Upper lobe of right lung (tissue), 1 donor: Measurements from ENCODE around the gene RUNX1. TPM values are rescaled to one million over a fixed set of nuclear protein-coding genes. Genes with fewer than 3 reads are reported as not detected.

Experiments
- ATAC-seq: fragments of 200-7000 bp; cut with Tn5 transposase; one replicate; pipeline ENCODE4 v1.9.1; 2020; ENCODE audit warnings: mild to moderate bottlenecking, moderate library complexity
- DNase-seq: peaks from one replicate; pipeline ENCODE4 v3.0.0-alpha.2; 2020
- H3K27ac ChIP-seq: fragments of 200-600 bp; one replicate; pipeline ENCODE4 v1.8.0; 2022
- H3K27me3 ChIP-seq: fragments of 200-600 bp; one replicate; pipeline ENCODE4 v1.8.0; 2022; ENCODE audit warnings: mild to moderate bottlenecking
- H3K36me3 ChIP-seq: fragments of 200-600 bp; one replicate; pipeline ENCODE4 v1.8.0; 2022
- H3K4me1 ChIP-seq: fragments of 200-600 bp; one replicate; pipeline ENCODE4 v1.8.0; 2022
- H3K4me3 ChIP-seq: fragments of 200-600 bp; one replicate; pipeline ENCODE4 v1.8.0; 2022; ENCODE audit warnings: mild to moderate bottlenecking
- H3K9me3 ChIP-seq: fragments of 200-600 bp; one replicate; pipeline ENCODE4 v1.8.0; 2022
- intact Hi-C: fragments of 100-400 bp; cut with DNase I; formaldehyde crosslinking; loops from one replicate; pipeline ENCODE4 v1.11.0; 2022
- total RNA-seq: library from RNA; stranded (reverse); fragmentation: NEBNext Ultra II Directional; extraction: Animal tissue kit (Norgen Biotek cat#: 25700); gene quantifications from one replicate; pipeline ENCODE4 v1.2.1, GENCODE V29; 2021
- TF ChIP-seq, protein P1 (sequence below): fragments of 200-600 bp; IDR thresholded peaks from one replicate; pipeline ENCODE4 v1.8.0; 2022; ENCODE audit warnings: antibody characterized with exemption
- donor health status: DM: no; HTN: yes; CAD: no; lungs with severe emphysema.

RUNX1 gene
- total RNA-seq, 1 donor from 2014 or later, result 86.9 TPM

DNA sequence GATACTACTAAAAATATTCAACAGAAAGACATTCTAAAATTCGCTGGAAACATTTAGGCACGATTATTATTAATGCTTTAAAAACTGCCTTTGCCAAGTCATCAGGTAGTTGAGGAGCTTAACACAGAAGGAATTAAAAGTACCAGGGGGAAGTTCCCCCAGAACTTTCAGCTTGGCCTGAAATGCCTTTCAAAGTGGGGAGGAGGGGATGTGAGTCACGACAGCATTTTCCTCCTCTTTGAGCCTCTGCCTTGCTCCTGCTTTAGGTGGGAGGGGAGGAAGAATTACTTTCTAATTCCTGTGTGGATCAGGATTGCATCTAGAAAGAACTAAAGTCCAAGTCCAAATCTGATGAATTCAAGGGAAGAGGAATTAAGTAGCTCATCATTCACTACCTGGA lies 196.7 kb downstream of the RUNX1 start:
- Histone ChIP-seq H3K9me3 (no peaks in the 10 kb centered on the region), H3K27ac (no peak overlapping the region), H3K4me1 (no peaks in the 10 kb centered on the region), H3K4me3 (no peak overlapping the region), H3K27me3 (no peaks in the 10 kb centered on the region), H3K36me3 (peaks cover 75% of the 10 kb centered on the region)
- DNase-seq (no peak), ATAC-seq (no peak)
- TF ChIP-seq, protein P1, sequence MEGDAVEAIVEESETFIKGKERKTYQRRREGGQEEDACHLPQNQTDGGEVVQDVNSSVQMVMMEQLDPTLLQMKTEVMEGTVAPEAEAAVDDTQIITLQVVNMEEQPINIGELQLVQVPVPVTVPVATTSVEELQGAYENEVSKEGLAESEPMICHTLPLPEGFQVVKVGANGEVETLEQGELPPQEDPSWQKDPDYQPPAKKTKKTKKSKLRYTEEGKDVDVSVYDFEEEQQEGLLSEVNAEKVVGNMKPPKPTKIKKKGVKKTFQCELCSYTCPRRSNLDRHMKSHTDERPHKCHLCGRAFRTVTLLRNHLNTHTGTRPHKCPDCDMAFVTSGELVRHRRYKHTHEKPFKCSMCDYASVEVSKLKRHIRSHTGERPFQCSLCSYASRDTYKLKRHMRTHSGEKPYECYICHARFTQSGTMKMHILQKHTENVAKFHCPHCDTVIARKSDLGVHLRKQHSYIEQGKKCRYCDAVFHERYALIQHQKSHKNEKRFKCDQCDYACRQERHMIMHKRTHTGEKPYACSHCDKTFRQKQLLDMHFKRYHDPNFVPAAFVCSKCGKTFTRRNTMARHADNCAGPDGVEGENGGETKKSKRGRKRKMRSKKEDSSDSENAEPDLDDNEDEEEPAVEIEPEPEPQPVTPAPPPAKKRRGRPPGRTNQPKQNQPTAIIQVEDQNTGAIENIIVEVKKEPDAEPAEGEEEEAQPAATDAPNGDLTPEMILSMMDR, result no peak
- intact Hi-C loops, result no loop called here

DNA sequence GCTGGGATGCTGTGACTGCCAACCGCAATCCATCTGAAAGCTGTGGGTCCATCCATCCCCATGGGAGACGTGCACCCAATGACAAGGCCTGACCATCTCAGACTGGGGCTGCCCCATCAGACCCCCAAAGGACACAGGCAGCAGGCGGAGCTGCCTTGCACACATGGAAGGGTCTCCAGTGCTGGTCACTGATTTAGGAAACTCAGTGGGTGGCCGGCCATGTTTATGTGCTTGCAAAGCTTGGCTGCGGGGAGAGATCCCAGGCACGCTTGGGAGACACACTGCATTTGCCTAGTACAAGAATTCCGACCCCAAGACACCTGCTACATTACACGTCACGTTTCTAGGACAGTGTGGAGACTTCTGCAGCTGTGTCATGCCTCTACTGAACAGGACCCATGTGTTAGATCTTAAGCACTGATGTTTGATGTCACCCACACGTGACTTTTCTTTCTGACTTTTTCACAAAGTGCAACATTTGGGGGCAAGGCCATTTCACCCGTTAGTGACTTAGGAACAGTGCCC lies 198.9 kb downstream of the RUNX1 start:
- H3K27ac ChIP-seq, result no peak overlapping the region
- intact Hi-C loops, result no loop called here
- peaks cover 59% of the 10 kb centered on the region for H3K36me3 ChIP-seq
- peaks cover 14% of the 10 kb centered on the region for H3K4me1 ChIP-seq
- ATAC-seq (no peak), DNase-seq (no peak)
- no peaks in the 10 kb centered on the region for H3K27me3 ChIP-seq
- TF ChIP-seq, protein P1, result no peak
- H3K9me3 ChIP-seq, result no peaks in the 10 kb centered on the region
- no peak overlapping the region for H3K4me3 ChIP-seq

DNA sequence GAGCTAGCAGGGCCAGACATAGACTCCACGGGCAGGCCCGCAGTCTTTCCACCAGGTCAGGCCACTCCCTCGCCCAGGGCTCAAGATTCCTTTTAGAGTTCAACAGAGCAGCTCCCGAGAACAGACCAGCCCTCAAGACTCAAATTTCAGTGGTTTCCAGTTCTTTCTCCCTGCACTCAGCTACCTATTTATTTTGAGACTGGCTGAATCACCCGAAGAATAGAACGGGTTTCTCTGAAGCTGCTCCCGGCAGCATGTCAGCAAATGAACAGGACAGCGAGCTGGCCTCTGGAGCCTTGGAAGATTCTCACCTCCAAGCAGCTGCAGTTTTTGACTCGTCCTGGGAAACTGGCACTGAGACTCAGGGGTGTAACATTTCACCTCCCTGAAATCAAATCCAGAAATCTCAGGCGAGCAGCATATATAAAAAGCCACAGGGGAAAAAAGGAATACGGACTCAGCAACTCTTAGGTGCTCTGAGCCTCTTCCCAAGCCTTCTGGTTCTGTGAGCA lies 202.4 kb downstream of the RUNX1 start:
- peaks cover 34% of the 10 kb centered on the region for H3K4me1 ChIP-seq
- ATAC-seq, result peak; percentile 62
- no peaks in the 10 kb centered on the region for H3K27me3 ChIP-seq
- H3K4me3 ChIP-seq, result no peak overlapping the region
- no peaks in the 10 kb centered on the region for H3K9me3 ChIP-seq
- intact Hi-C loops, result no loop called here
- DNase-seq, result peak; percentile 70
- TF ChIP-seq, protein P1, result no peak
- peak overlapping the region; percentile 61 for H3K27ac ChIP-seq
- H3K36me3 ChIP-seq, result peaks cover 30% of the 10 kb centered on the region

- H3K4me1 ChIP-seq, result peaks cover 35% of the 10 kb centered on the region
Observed at GRCh38 chr21:34845521-34846451, 203.3 kb downstream of the RUNX1 start.

DNA sequence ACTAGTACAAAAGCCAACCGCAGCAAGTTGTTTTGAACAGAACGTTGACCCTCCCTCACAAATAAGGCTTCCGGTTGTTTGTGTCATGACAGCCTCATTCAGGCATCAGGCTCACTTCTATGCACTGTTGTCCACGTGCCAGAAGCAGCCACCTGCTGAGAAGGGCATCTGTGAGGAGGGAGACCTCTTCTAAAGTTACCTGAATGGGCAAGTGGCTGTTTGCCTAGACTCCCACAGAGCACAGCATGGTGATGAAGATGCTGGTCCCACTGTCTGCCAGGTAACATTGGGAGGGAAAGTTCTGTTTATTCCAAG lies 204.2 kb downstream of the RUNX1 start:
- no peak overlapping the region for H3K4me3 ChIP-seq
- H3K9me3 ChIP-seq, result no peaks in the 10 kb centered on the region
- DNase-seq, result no peak
- H3K27me3 ChIP-seq, result no peaks in the 10 kb centered on the region
- peaks cover 34% of the 10 kb centered on the region for H3K36me3 ChIP-seq
- intact Hi-C loops, result no loop called here
- H3K4me1 ChIP-seq, result peaks cover 42% of the 10 kb centered on the region
- no peak for ATAC-seq
- peak overlapping the region; percentile 44 for H3K27ac ChIP-seq
- TF ChIP-seq, protein P1, result no peak

More at GRCh38 chr21:34845521-34846451, 203.3 kb downstream of the RUNX1 start:
- no peaks in the 10 kb centered on the region for H3K9me3 ChIP-seq
- ATAC-seq (peak; percentile 85), DNase-seq (peak; percentile 72)
- peak overlapping the region; percentile 61 for H3K27ac ChIP-seq
- no peaks in the 10 kb centered on the region for H3K27me3 ChIP-seq
- no peak overlapping the region for H3K4me3 ChIP-seq
- H3K36me3 ChIP-seq, result peaks cover 33% of the 10 kb centered on the region
- TF ChIP-seq, protein P1, result no peak
- intact Hi-C loops, result no loop called here
